ENCODE measurements around the gene FGD3.
A peak's percentile ranks its signal among the peaks of the same experiment; 100 is the strongest.

FGD3 gene

DNA sequence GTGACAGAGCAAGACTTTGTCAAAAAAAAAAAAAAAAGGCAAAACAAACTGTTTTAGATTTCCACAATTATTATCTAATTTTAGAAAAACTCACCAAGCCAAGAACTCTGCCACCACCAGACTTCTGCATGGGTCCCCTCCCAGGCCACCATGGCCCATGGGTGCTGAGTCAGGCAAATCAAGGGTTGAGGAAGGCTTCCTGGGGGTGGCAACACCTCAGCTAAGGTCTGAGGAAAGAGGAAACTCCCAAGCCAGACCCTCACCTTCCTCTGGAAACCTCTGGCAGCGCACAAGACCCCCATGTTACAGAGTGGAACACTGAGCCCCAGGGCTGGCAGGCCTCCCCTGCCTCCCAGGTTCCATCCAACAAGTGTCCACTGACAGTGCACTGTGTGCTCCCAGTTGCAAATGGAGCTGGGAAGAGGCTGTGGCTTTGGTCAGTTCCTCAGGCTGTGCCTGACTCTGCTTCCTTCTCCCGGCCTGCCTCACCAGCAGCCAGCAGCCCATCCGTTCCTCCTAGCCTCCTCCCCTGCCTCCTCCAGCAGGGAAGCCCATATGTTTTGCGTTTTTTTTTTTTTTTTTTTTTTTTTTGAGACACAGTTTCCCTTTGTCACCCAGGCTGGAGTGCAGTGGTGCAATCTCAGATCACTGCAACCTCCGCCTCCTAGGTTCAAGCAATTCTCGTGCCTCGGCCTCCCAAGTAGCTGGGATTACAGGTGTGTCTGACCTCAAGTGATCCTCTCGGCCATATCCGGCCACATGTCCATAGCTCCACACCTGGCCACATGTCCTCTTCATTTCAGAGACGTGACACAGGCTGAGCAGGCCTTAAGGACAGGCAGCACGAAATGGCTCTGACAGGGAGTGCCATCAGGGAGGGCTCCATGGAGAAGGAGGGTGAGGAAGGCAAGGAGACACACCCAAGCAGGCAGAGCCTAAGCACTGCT lies 107.7 kb downstream of the FGD3 start:
- no peak for DNase-seq (ENCODE audit: low read depth)

DNA sequence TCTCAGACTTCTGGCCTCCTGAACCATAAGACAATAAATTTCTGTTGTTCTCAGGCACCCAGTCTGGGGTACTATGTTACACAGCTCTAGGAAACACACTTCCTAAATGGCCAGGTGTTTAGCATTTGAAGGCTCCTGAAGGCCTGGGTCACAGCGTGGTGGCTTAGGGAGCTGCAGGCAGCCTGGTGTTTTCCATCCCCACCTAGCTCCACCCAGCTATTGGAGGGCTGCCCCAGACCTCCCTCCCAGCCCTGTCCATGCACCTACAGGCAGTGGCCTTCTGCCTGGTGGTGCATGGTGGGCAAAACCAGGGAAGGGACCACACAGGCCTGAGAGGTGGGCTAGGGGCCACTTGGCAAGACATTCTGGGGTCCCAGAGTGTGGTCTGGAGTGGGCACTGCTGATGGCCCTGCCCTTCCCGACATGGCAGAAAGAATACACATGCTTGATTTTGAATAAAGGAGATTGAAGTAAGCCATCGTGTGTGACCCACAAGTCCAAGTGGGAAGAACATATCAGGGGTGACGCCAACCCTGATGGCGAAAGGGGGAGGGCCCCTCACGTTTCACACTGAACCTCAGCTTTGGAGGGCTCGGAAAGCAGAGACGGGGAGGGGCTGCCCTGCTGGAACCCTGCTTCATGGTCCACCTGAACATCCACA lies 109.8 kb downstream of the FGD3 start:
- DNase-seq (ENCODE audit: low read depth), result no peak

DNA sequence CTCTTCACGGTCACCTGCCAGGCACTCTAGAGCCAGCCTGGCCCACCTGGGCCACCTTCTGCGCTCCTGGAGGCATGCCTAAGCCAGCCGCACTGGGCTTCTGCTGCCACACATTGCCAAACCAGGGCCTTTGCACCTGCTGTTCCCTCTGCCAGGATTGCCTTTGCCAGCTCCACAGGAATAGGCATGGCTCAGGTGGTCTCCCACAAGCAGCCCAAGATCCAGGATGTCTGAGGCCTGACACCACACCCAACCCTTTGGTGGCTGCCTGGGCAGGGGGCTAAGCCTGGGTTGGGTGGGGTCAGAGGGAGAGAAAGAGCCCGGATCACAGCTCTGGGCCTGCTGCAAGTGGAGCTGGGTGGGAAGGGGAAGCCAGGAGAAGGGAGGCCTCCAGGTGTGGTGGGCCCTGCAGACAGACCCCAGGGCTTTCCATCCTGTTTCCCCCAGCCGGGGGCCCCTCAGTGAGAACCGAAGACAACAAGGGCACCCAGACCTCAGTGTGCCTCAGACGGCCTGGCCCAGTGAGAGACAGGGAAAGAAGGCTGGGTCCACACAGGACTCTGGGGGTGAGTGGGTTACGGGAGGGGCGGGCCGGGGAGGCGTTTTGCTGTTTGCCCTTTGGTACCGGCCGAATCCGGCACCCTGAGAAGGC lies 110.5 kb downstream of the FGD3 start:
- DNase-seq (ENCODE audit: low read depth), result no peak

DNA sequence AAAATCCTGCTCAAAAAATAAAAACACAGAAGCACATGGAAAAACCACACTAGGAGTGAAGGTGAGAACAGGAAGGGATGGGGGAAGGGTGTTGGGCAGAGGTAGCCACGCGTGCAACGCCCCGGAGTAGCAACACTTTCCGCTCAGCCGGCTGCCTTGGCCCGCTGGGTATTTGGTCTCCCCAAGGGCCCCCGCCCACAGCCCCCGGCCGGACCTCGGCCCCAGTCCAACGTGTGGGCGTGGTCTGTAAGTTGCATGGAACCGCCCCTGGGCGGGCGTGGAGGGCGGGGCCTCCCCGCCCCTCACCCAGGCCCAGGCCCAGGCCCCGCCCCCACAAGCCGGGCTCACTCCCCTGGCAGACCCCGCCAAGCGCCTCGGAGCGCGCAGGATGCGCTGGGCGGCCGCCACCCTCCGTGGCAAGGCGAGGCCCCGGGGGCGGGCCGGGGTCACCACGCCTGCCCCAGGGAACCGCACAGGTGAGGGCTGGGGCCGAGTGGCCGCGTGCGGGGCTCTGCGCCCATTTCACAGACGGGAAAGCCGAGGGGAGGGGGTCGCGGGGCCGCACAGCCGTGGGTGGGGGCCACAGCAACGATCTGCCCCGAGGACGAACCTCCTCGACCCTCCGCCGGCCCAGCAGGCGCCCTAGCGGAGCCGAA lies 111.2 kb downstream of the FGD3 start, which contains the start of gene SUSD3:
TSS of gene SUSD3 (plus strand) at position 347 of the 656 bp plus-strand sequence. CDS start at position 389, 42 bp downstream.
- peak; percentile 52 for DNase-seq (ENCODE audit: low read depth)

DNA sequence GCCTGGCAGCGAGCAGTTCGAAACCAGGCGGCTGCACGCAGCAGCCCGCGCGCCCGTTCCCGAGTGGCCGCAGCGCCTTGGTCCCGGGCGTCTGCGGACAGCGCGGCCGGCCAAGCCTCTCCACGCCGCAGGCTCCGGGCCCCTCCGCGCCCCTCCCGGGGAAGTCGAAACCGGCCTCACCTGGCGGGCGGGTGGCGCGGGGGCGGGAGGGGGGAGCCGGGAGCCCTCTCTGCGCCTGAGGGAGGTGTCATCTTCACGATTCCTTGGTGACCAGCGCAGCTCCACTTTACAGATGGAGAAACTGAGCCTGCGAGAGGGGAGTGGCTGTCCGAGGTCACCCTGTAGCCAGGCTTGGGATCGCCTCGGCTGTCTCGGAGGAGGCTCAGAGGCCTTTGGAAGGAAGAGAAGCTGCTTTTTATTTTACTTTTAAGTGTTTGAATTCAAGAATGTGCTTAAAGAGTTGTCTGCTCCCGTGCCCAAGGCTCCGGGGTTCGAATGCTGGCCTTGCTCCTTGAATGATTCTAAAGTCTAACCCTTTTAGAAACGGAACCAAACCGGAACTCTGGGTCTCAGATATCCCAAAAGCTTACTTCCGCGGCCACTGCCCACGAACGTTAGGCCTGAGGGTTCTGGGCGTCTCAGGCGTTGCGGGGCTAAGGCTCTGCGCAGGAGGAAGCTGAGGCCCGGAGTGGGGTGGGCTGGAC lies 111.8 kb downstream of the FGD3 start:
- no peak for DNase-seq (ENCODE audit: low read depth)

DNA sequence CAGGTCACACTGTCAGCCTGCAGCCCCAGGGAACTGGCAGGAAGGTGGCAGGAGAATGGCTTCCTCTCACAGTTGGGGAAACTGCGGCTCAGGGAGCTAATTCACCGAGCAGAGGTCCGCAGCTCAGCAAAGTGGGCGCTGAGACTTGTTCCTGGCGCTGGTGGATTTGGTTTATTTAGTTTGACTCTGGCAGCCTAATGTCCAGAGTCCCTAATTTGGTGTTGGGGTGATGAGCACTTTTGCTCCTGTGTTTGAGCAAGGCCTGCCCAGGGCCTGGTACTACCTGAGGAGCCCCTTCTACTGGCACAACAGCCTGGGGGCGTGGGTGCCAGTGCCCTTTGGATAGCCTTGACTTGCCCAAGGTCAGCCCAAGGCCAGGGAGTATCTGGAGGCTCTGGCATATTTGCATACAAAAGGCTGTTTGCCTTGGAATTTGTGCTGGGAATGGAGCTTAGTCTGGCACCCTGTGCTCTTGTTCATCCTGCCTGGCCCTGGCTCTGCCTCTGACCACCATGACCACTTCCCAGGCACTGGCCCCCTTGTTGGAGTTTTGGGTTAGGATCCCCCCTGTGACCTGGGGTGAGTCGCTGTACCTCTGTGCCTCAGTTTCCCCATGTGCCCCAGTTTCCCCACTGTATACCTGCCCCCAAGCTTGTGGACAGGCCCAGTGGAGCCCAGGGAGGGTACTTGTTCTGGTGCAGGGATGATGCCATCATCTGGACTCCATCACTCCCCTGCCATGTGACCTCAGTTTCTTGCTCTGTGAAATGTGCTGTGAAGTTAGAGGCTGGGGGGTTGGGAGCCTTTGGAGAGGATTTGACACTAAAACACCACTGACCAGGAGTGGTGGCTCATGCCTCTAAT lies 112.6 kb downstream of the FGD3 start:
- DNase-seq (ENCODE audit: low read depth), result no peak

DNA sequence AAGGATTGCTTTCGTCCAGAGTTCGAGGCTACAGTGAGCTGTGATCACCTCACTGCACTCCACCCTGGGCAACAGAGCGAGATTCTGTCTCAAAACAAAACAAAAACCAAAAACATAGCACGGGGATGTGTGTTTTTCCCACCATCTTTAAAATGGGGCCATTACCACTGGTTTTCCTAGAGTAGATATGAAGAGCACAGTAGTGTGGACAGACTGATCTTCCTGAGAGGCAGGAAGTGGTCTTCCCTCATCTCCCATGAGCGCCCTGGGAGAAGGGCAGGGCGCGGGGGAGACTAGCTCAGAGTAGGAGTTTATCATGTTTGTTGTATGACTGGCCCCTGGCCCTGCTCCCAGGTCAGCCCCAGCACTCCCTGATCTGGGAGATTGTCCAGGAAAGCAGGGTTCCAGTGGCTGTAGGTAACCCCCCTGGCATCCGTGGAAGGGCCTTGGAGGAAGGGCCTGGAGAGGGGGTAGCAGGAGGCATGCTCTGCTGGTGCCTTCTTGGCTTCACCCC lies 113.5 kb downstream of the FGD3 start:
- DNase-seq (ENCODE audit: low read depth), result no peak

DNA sequence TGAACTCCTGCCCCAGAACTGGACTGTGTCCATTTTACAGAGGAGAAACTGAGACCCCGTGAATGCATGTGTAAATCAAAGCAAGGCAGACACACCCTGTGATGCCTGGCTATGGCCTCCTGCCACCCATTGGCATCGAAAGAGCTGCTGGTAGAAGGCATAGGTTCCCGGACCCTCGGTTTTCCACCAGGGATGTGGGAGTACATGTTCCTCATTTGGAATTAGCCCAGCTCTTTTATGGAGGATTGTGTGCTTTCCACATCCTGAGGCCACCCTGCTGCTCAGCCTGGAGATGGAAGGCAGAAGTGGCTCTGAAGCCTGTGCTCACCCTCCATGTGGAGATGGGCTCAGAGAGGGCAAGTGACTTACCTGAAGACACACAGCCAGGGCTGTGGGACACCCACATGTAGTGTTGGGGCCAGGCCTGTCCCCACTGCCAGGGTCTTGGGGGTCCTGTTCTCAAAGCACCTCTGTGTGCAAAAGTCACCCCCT lies 114.0 kb downstream of the FGD3 start:
- DNase-seq (ENCODE audit: low read depth), result no peak

DNA sequence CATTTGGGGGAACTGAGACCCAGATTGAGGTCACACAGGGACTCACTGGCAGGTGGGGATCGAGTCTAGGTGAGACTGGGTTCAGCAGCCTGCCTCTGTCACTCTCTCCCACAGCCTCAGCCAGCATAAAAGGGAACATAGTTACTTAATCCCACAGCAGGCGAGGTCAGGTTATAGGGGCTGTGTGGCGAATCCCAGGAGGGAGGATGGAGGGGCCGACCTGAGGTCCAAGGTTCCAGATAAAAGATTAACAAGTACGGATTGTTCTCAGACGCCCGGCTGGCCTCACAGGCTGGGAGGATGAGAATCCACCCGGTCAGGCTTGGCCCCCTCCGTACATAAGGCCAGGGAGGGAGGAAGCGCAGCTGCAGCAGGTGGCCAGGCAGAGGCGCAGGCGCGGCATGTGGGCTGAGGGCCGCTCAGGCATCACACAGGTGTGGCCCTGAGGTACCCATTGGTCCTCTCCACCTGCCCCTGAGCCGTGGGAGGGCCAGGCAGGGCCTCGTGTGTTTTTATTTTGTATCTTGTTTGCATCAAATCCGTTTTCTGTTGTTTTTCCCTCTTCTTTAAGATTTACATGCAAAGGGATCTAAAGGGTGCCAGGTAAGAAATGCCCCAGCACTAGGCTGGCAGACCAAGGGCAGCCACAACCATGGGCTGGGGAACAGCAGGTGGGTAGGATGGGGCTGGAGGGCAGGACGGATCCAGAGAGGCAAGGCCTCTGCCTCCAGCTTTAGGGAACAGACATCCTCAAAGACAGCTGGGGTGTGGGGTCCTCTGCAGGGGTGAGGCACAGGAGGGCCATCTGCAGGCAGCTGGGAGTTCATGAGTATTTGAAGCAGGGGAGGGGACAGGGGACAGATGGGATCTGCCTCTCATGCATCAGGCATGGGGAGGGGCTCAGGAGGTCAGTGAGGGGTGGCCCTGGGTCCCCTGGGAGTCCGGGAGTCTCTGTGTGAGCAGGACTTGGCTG lies 114.8 kb downstream of the FGD3 start:
- DNase-seq (ENCODE audit: low read depth), result no peak

DNA sequence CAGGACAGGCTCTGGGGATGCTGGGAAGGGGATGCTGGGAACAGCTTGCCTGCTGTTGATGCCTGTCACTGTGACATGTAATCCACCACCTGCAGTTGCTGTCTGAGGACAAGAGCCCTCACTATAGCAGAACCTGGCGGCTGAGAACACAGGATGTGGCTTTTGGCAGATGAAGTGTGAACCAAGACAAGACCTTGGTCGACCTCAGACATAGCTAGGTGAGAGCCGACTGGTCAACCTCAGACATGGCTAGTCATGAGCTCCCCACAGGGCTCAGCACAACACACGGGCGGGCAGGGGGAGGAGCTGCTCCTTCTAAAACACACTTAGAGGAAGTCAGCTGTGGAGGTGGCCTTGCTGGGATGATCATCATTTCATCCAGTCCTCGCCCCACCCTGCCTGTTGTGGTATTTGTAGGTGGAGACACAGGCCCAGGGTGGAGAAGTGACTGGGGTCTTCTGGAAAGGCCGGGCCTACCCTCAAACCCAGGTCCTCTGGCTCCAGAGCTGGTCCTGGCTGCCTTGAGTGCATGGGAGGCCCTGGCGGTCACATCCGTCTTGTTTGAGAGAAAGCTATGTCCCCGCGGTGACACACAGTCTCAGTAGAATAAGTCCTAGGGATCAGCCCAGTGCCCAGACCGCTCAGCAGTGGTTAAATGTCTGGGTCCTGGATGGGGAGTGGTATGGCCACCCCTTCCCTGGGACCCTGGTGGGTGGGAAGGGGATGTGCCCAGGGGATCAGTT lies 117.2 kb downstream of the FGD3 start:
- peak; percentile 72 for DNase-seq (ENCODE audit: low read depth)

DNA sequence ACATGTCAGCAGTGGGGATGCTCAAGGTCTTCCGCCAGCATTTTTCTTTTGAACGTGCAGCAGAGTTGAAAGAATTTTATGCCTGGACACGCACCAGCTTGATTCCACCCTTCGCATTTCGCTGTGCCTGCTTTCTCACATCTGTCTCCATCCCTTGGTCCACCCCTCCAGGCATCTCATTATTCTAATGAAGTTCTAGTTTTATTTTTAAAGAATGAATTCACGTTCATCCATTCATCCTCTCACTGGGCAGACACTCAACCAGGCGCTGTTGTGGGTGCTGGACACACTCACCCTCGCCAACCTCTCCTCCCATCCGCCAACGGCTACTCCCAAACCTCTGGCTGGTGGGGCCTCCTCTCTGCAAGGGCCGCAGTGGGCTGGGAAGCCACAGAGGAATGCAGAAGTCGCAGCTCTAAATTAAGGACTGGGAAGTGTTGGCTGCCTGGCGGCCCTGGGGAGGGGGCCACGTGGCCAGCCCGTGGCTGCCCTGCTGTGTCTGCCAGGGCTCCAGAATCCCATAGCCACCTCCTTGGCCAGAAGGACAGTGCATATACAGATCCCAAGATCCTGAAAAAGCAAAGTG lies 117.9 kb downstream of the FGD3 start:
- DNase-seq (ENCODE audit: low read depth), result no peak

DNA sequence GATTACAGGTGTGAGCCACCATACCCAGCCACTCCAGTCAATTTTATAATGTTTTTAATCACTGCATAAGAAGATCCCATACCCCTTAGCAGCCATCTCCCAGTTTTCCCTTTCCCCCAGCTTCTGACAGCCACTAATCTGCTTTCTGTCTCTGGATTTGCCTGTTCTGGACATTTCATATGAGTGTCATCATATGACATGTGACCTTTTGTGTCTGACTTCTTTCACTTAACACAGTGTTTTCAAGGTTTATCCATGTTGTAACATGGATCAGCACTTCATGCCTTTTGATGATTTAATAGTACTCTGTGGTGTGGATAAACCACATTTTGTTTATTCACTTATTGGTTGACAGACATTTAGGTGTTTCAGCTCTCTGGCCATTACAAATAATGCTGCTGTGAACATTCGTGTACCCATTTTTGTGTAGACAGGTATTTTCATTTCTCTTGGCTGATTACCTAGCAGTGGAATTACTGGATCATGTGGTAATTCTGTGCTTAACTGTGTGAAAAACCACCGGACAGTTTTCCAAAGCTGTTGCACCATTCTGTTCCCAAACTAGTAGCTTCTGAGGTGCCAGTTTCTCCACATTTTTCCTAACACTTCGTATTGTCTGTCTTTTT lies 119.8 kb downstream of the FGD3 start:
- no peak for DNase-seq (ENCODE audit: low read depth)

DNA sequence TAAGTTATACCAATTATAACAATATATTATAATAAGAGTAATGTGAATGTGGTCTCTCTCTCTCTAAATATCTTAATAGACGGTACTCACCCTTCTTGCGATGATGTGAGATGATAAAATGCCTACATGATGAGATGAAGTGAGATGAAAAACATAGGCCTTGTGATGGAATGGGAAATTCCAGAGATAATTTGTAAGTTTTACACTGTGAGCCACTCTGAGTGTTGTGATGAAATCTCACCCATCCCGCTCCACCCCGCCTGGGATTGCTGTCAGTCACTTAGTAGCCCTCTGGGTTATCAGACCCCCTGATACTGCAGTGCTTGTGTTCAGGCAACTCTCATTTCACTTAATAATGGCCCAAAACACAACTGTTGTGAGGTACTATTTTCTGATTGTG lies 121.6 kb downstream of the FGD3 start:
- DNase-seq (ENCODE audit: low read depth), result no peak

DNA sequence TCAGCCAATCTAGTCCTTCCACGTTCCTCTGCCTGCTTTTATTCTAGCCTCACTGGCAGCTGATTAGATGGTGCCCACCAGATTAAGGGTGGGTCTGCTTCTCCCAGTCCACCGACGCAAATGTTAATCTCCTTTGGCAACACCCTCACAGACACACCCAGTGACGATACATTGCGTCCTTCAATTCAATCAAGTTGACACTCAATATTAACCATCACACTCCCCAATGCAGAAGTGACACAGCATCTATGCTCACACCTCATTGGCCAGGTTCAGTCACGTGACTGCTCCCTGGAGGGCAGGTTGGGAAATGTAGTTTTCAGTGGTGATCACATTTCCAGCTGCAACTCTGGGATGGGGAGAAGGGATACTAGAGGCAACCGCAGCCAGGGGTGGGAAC lies 124.1 kb downstream of the FGD3 start:
- DNase-seq (ENCODE audit: low read depth), result no peak

DNA sequence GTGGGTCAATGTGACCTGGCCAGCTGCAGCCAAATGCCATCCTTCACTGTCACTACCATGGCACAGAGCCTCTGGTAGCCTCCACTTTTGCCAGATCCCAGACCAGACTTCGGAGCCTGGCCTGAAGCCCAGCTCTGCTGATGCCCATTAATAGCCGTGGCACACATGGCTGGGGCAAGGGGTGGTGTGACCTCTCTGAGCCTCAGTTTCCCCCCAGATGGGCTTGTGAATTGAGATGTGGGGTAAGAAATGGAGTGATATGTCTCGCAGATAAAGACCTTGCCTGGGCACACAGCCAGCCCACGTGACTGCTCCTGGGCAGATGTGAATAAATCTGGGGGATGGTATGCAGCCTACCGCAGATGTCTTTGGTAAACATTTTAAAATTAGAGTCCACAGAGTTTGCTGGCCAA lies 125.1 kb downstream of the FGD3 start:
- no peak for DNase-seq (ENCODE audit: low read depth)

DNA sequence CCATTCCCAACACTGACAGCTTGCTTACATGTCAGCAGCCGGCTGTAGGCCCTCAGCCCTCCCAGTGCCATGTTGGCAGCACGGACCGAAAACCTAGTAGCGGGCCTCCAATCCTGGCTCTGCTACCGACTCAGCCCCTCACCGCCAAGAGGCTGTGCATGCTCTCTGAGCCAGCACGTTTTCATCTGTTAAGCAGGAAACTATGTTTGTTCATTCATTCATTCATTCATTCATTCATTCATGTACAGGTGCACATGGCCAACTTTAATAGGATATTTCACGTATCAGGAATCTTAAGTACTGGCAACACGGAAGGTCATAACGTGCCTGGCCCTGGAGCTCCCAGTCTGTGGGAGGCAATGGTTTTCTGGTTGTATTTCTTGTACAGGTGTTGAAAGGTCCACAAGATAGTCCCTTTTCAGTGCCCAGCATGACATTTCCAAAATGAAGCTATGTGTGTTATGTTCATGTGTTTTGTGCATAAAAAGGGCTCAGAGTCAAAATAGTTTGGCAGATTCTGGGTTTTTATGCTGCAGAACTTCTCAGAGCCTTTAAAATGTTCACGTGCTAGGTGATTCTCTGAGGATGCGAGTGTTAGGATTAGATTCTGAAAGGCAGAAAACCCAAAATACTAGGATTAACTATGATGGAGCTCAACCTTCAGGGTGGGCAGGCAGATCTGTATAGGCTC lies 128.9 kb downstream of the FGD3 start:
- DNase-seq (ENCODE audit: low read depth), result no peak

DNA sequence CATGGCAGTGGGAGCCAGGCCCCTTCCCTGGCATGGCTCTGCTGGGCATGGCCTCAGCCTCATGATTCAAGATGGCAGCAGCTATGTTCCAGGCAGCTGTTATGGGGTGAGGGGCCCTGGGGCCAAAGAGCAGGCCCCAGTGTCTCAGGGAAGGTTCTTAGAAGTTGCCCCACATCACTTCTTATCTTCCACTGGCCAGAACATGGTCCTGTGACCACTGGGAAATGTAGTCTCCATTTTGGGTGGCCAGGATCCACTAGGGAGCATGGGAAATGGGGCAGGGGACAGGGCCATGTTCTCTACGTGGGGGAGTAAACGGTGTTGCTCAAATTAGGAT lies 129.4 kb downstream of the FGD3 start:
- DNase-seq (ENCODE audit: low read depth), result no peak
